Stimulated activated CD4-positive, alpha-beta T cell treated with anti-CD3 and anti-CD28 coated beads, Interleukin-4, amount 100 ng/mL, for 24 hours (primary cell): ENCODE measurements around the gene MAP1LC3C.
"Not testable (repeated sequence)": the region's sequence is repeated elsewhere in the genome, so short reads cannot be mapped to it uniquely, and the experiment has no call there.

Experiments
- DNase-seq: peaks from one replicate; pipeline ENCODE4 v3.0.0-alpha.2; 2020

Gene MAP1LC3C

DNA sequence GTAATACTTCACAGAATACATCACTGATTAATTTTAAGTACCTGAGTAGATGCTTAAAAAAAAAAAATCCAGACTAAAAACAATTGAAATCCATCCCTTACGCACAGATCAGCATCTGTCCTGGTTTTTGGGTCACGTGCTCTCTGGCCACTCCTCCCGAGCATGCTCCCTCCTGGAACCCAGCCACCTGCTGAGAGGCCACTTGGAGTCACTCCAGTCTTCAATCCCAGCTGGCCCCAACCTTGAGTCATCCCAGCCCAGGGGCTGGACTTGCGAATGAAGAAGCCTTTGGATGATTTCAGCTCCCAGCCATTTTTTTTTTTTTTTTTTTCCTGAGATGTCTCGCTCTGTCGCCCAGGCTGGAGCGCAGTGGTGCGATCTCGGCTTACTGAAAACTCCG is 8.9 kb downstream of the MAP1LC3C start:
- no peak for DNase-seq

DNA sequence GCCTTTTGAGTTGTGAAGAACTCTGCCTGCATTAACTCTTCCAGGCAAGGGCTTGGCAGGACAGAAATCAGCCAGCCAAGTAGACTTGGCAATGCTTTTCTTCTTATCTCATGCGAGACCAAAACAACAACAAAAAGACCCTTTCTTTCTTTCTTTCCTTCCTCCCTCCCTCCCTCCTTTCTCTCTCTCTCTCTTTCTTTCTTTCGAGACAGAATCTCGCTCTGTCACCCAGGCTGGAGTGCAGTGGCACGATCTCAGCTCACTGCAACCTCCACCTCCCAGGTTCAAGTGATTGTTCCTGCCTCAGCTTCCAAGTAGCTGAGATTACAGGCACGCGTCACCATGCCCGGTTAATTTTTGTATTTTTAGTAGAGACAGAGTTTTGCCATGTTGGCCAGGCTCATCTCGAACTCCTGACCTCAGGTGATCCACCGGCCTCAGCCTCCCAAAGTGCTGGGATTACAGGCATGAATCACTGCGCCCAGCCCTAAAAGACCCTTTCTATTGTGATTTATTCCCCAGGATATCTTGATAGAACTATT is 10.4 kb downstream of the MAP1LC3C start:
- DNase-seq = not testable (repeated sequence)

DNA sequence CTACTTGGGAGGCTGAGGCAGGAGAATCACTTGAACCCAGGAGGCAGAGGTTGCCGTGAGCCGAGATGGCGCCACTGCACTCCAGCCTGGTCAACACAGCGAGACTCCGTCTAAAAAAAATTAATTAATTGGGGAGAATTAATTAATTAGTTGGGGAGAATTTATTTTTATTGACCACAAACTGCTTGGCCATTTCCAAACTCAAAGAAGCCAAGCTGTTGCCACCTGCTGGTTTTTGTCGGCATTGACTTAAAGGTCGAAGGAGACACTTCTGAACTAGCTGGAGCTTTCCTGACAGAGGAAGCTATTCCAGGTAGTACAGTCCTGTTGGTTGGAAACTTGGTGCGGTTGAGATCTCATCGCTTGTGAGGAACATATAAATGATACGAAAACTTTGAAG is 13.1 kb downstream of the MAP1LC3C start:
- peak; percentile 4 for DNase-seq

DNA sequence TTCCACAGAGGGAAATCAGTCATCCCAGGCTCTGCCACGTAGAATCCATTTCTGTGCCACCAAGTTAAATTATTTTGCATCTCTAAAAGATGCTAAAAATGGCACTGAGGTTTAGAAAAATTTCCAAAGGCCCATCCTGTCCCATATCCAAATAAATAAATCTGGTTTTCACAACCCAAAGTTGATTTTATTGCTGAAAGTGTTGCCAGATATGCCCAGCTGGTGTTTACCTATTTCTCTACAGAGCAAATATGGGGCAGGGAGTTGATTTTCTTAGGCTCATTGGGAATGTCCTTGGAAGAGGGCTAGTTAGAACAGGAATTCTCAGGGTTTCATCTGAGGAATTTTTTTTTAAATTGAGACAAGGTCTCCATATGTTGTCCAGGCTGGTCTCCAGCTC is 19.0 kb downstream of the MAP1LC3C start:
- no peak for DNase-seq

DNA sequence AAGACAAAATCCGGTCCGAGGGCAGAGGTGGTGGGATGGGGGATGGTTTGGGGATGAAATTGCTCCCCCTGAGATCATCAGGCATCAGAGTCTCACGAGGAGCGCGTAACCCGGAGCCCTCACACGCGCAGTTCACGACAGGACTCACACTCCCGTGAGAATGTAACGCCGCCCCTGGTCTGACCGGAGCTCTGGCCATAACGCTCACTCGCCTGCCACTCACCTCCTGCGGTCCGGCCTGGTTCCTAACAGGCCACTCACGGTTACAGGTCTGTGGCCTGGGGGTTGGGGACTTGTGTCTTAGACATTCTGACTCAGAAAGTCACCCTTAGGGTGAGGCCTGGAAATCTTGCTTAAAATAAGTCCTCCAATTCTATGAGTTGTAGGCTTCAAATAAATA is 19.8 kb downstream of the MAP1LC3C start:
- no peak for DNase-seq

DNA sequence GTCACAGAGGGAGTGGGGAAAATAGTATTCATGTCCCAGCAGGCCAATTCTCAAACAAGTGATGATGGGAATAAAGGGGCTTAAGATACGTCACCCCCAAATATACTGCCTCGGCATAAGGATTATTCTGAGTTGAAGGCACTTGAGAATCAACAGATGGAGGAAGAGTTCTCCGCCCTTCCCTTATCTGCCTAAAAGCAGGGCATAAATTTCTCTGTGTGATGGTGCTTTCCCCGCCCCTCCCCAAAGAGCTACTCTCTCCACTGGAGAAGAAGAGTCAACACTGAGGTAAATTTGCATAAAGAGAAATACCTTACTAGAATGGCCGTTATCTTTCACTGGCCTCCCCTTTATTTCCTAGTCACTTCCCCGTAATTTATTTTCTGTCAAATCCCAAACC is 22.7 kb downstream of the MAP1LC3C start:
- DNase-seq = no peak

DNA sequence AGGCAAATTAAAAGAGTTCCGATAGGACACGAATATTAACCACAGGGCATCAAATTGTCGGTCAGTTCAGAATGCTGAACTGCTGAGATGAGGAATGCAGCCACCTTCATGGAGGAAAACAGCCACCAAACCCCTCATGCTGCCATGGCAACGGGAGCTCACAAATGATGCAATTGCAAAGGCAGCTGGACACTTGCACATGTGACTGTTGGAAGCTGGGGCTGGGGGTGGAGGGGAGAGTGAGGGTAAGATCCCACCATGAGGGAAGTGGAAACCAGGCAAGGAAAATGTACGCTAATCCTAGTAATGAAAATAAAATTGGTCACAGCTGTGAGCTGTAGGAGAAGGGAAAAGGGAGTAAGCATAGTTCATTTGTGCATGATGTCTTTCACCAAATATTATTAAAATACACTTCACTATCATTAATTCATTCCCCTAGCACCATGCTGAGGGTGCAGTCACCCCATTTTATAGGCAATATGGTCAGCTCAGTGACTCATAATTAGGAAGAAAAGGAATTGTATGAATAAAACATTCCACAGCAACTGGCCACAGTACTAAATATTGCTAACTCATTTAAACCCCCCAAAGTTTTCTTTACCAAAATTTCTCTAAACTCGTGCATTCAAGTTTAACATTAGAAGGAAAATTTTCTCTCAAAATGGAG is 26.1 kb downstream of the MAP1LC3C start:
- no peak for DNase-seq

DNA sequence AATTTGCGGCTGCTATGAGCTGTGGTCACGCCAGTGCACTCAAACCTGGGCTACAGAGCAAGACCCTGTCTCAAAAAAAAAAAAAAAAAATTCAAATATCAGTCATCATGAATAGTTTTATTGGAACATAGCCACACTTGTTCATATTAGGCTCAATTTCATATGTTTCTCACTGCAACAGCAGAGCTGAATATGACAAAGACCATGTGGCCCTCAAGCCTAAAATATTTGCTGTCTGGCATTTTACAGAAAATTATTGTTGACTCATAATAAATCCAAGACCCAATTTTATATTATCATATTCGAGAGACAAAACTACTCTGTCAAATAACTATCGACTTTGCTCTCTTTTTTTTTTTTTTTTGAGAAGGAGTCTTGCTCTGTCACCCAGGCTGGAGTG is 30.3 kb downstream of the MAP1LC3C start:
- DNase-seq = no peak

DNA sequence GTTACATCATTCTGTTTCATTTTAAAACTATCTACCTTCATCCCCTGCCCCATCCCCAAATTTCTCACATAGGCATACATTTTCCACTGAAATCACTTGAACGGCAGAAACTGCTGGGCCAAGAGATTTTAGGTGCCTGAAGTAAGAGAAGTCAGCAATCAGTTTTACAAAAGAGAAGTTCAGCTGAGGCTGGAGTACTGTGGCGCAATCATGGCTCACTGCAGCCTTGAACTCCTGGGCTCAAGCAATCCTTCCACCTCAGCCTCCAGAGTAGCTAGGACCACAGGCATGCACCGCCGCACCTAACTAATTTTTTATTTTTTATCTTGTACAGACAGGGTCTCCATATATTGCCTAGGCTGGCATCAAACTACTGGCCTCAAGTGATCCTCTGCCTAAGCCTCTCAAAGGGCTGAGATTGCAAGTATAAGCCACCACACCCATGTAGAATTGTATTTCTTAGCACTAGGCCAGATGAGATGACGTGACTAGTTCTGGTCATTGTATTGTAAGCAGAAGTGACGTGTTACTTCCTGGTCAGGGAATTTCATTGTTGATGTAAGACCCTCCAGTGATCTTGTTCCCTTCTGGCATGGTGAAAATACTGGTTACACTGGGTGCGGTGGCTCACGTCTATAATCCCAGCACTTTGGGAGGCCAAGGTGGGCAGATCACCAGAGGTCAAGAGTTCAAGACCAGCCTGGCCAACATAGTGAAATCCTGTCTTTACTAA is 34.2 kb downstream of the MAP1LC3C start:
- no peak for DNase-seq

DNA sequence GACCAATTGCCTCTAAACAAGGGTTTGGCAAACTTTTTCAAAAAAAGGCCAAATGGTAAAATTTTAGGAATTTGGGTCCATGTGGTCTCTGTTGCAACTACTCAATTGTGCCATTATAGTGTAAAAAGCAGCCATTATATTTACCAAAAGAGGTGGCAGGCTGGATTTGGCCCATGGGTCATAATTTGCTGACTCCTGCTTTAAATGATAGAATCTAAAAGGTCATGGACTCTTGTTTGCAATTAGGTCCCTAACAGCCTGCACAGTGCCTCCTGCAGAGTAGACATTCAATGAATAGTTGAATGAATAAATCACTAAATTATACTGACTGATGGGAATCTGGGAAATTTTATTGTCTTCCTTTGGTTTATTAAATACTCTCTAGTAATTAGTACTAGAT is 35.2 kb downstream of the MAP1LC3C start:
- DNase-seq = no peak

DNA sequence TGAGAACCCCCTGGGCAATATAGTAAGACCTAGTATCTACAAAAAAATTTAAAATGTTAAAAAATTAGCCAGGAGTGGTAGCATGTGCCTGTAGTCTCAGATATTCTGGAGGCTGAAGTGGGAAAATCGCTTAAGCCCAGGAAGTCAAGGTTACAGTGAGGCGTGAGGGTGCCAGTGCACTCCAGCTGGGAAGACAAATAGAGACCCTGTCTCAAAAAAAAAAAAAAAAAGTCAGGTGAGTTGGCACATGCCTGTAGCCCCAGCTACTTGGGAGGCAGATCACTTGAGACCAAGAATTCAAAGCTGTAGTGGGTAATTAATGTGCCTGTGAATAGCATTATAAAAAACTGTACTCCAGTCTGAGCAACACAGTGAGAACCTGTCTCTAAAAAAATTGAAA is 36.7 kb downstream of the MAP1LC3C start:
- DNase-seq = no peak

DNA sequence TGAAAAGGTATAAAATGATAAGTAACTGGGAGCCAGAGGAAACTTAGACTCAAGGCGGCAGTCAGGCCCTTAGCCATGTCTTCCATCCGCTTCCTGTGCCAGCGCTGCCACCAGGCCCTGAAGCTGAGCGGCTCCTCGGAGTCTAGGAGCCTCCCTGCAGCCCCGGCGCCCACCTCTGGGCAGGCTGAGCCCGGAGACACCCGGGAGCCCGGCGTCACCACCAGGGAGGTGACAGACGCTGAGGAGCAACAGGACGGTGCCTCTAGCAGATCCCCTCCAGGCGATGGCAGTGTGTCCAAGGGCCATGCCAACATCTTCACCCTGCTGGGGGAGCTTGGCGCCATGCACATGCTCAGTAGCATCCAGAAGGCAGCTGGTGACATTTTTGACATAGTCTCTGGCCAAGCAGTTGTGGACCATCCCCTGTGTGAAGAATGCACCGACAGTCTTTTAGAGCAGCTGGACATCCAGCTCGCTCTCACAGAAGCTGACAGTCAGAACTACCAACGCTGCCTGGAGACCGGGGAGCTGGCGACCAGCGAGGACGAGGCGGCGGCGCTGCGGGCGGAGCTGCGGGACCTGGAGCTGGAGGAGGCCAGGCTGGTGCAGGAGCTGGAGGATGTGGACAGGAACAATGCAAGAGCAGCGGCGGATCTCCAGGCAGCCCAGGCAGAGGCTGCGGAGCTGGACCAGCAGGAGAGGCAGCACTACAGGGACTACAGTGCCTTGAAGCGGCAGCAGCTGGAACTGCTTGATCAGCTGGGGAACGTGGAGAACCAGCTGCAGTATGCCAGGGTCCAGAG is 41.0 kb downstream of the MAP1LC3C start, which contains the start of gene BECN2:
BECN2 (plus strand) TSS at position 76 of the 803 bp plus-strand sequence; CDS start at position 76, 0 bp downstream.
- no peak for DNase-seq

DNA sequence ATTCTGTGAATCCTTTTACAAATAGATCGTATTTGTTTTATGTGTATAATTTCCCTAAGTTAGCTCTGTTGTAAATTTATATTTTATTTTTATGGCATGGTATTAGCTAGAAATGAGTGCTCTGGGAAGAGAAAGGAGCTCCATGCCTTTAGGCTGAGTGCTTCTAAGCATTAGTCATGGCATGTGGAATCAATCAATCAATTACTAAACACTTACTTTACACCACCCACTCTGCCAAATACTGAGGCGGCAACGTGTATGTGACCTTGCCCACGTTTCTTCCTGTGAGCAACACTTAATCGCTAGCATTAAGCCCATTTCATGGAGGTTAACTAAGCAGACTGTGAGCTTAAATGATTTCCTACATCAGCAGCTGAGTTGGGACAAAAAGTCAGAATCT is 48.5 kb downstream of the MAP1LC3C start:
- DNase-seq = no peak

DNA sequence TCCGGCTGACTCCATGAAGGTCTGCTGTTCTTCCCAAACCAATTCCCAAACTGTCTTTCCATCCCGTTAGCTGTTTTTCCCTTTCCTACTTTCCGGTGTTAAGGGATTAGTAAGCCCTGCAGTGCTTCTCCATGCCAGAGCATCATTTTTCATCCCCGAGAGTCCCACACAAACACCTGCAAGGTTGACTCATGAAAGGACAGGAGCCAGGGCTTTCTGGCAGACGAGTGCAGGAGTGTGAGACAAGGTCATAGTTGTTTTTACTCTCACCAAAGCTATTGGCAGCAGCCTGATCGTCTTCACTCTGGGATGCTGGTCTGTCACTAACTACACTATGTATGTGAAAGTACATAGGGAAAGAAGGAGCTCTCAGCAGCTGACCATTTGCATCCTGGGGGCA is 51.5 kb downstream of the MAP1LC3C start:
- DNase-seq = no peak
